Neural cell (in vitro differentiated cells): ENCODE data around the gene FRG2B.

Source experiments
- CTCF ChIP-seq: fragments of 450-650 bp; IDR thresholded peaks from 2 replicates; pipeline ENCODE4 v1.5.1; 2014; ENCODE audit warnings: antibody characterized with exemption, mild to moderate bottlenecking, moderate library complexity; ENCODE audit not compliant: poor library complexity, severe bottlenecking
- EZH2 ChIP-seq: fragments of 200-600, 300-800 bp; shearing (Covaris generic), sonication (generic); IDR thresholded peaks from 2 replicates; pipeline ENCODE4 v1.6.1; 2014; ENCODE audit warnings: antibody characterized with exemption, low read length, borderline replicate concordance, mild to moderate bottlenecking; ENCODE audit not compliant: insufficient read depth, poor library complexity, severe bottlenecking

- TF ChIP-seq CTCF, result no peak
- no peak for TF ChIP-seq EZH2
Observed at GRCh38 chr10:133611079-133611478, 15.5 kb downstream of the FRG2B start.
